ENCODE data around the gene SLC8A3.

DNA sequence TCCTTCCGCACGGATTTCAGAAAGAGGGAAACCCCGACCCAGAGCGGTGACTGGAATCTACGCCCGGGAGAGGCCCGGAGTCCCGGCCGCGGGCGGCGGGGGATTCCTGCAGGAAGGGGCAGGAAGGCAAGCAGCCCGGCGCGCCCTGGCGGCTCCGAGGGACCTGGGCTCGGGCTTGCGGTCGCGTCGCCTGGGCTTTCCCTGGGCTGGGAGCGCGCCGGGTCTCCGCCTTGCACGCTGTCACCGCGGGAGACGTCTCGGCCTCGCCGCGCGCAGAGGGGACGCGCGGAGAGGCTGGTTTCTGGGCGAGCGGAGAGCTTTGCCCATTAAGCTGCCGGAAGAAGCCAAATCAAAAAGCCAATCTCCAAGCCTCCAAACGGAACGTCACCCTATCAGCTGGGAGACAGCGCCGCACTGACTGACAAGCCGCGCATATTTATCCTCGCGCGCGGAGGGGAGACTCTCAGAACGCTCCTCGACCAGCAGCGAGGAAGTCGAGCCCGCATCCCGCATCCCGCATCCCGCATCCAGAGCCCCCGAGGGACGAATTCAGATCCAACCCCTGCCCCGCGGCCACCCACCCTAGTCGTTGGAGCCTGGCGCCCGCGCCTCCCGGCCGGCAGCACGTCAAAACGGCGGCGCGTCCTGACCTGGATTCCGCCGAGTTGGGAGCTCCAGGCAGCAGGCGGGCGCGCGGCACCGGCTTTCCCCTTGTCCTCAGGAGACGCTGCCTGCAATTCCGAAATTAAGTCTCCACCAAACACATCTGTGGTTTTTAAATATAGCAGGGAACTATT lies at the start of gene SLC8A3:
- TF ChIP-seq EP300 (IDR thresholded peaks at IDR 0.05) (no peak), CTCF (IDR thresholded peaks at IDR 0.05) (no peak)
